Measurements from ENCODE around the gene LYRM4.

DNA sequence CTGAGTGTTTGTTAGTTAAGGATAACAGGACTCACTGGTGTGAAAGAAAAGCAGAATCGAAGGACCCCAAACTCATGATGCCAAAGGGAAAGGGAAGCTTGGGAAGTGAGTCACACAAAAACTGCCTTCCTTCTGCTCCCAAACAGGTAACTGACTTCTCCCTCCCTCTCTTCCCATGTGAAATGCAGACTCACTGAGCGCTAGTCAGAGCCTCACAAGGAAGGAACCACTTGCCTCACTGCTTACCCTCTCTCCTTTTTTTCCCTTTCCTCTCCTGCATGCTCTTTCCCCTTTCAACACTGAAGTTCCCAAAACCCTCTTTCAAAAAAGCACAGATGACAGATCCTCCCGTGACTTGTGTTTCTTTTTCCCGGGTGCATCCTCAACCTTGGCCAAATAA lies 56.4 kb downstream of the LYRM4 start:
- TF ChIP-seq, protein P1, sequence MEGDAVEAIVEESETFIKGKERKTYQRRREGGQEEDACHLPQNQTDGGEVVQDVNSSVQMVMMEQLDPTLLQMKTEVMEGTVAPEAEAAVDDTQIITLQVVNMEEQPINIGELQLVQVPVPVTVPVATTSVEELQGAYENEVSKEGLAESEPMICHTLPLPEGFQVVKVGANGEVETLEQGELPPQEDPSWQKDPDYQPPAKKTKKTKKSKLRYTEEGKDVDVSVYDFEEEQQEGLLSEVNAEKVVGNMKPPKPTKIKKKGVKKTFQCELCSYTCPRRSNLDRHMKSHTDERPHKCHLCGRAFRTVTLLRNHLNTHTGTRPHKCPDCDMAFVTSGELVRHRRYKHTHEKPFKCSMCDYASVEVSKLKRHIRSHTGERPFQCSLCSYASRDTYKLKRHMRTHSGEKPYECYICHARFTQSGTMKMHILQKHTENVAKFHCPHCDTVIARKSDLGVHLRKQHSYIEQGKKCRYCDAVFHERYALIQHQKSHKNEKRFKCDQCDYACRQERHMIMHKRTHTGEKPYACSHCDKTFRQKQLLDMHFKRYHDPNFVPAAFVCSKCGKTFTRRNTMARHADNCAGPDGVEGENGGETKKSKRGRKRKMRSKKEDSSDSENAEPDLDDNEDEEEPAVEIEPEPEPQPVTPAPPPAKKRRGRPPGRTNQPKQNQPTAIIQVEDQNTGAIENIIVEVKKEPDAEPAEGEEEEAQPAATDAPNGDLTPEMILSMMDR (conservative IDR thresholded peaks at IDR 0.05; ENCODE audit: low read depth in 2 of 2) = no peak
- no peak for TF ChIP-seq POLR2AphosphoS5 (IDR thresholded peaks at IDR 0.05; ENCODE audit: low read depth)
- no peak for TF ChIP-seq STAT1 (IDR thresholded peaks at IDR 0.05; ENCODE audit: unreplicated experiment)
- no peak for TF ChIP-seq EZH2 (IDR thresholded peaks at IDR 0.05; ENCODE audit: low read depth, unreplicated experiment)
- no peak for TF ChIP-seq CREB1 (CRISPR knock-in tag; IDR thresholded peaks at IDR 0.05; ENCODE audit: low read depth)
- TF ChIP-seq REST (IDR thresholded peaks at IDR 0.05; ENCODE audit: unreplicated experiment) = no peak
- no peak for TF ChIP-seq ETS1 (IDR thresholded peaks at IDR 0.05)
- no peak for TF ChIP-seq EZH2phosphoT487 (IDR thresholded peaks at IDR 0.05; ENCODE audit: unreplicated experiment)
- TF ChIP-seq ZNF331 (CRISPR knock-in tag; IDR thresholded peaks at IDR 0.05; ENCODE audit: low read depth) = no peak
- TF ChIP-seq ZNF114 (CRISPR knock-in tag; IDR thresholded peaks at IDR 0.05) = no peak
- TF ChIP-seq NANOG (IDR thresholded peaks at IDR 0.05; ENCODE audit: borderline replicate concordance) = no peak
